Trophoblast cell (in vitro differentiated cells and primary cell): ENCODE measurements around the gene DONSON.

Experiments
- DNase-seq, 2 donors: peaks; one replicate each; pipeline ENCODE4 v3.0.0-alpha.2; 2016
- H2AFZ ChIP-seq: 2 replicates; pipeline ENCODE4 v1.6.1; 2013; ENCODE audit warnings: low read length, moderate library complexity, mild to moderate bottlenecking; ENCODE audit not compliant: insufficient read depth, poor library complexity
- H2AK5ac ChIP-seq: 2 replicates; pipeline ENCODE4 v1.6.1; 2013; ENCODE audit warnings: mild to moderate bottlenecking, low read length
- H2BK120ac ChIP-seq: 2 replicates; pipeline ENCODE4 v1.6.1; 2013; ENCODE audit warnings: low read length, mild to moderate bottlenecking, moderate library complexity; ENCODE audit not compliant: insufficient read depth, poor library complexity
- H2BK12ac ChIP-seq: 2 replicates; pipeline ENCODE4 v1.6.1; 2013; ENCODE audit warnings: mild to moderate bottlenecking, low read length, moderate library complexity
- H2BK5ac ChIP-seq: 2 replicates; pipeline ENCODE4 v1.6.1; 2013; ENCODE audit warnings: low read length, low read depth, moderate library complexity, mild to moderate bottlenecking; ENCODE audit not compliant: poor library complexity
- H3K14ac ChIP-seq: 2 replicates; pipeline ENCODE4 v1.6.1; 2013; ENCODE audit warnings: mild to moderate bottlenecking, low read length
- H3K18ac ChIP-seq: 2 replicates; pipeline ENCODE4 v1.6.1; 2013; ENCODE audit warnings: mild to moderate bottlenecking, low read length
- H3K23ac ChIP-seq: 2 replicates; pipeline ENCODE4 v1.6.1; 2013; ENCODE audit warnings: low read length
- H3K27ac ChIP-seq: 2 replicates; pipeline ENCODE4 v1.5.1; 2013; ENCODE audit warnings: low read depth, mild to moderate bottlenecking, inconsistent platforms, low read length, moderate library complexity
- H3K27me3 ChIP-seq: 2 replicates; pipeline ENCODE4 v1.6.1; 2013; ENCODE audit warnings: inconsistent platforms, mild to moderate bottlenecking, low read length, moderate library complexity; ENCODE audit not compliant: insufficient read depth
- H3K36me3 ChIP-seq, 2 experiments: 1 replicate in 1 of 2; 2 replicates in 1 of 2; pipeline ENCODE4 v1.6.1; 2013; ENCODE audit warnings: low read length in 2 of 2, mild to moderate bottlenecking in 2 of 2, moderate library complexity in 1 of 2; ENCODE audit not compliant: insufficient read depth in 2 of 2, control insufficient read depth in 1 of 2
- H3K4ac ChIP-seq: 2 replicates; pipeline ENCODE4 v1.6.1; 2013; ENCODE audit warnings: low read depth, mild to moderate bottlenecking, low read length, moderate library complexity
- H3K4me1 ChIP-seq, 2 experiments: 1 replicate in 1 of 2; 2 replicates in 1 of 2; pipeline ENCODE4 v1.6.1; 2013; ENCODE audit warnings: low read length in 2 of 2, mild to moderate bottlenecking in 2 of 2, moderate library complexity in 1 of 2; ENCODE audit not compliant: insufficient read depth in 2 of 2, control insufficient read depth in 1 of 2
- H3K4me2 ChIP-seq: 2 replicates; pipeline ENCODE4 v1.6.1; 2013; ENCODE audit warnings: inconsistent platforms, mild to moderate bottlenecking, low read length, moderate library complexity
- H3K4me3 ChIP-seq: 2 replicates; pipeline ENCODE4 v1.5.1; 2013; ENCODE audit warnings: mild to moderate bottlenecking, low read depth, low read length, inconsistent platforms
- H3K79me1 ChIP-seq: one replicate; pipeline ENCODE4 v1.6.1; 2013; ENCODE audit warnings: low read length
- H3K79me2 ChIP-seq: 2 replicates; pipeline ENCODE4 v1.6.1; 2013; ENCODE audit warnings: low read length, mild to moderate bottlenecking; ENCODE audit not compliant: control insufficient read depth, insufficient read depth, poor library complexity
- H3K9ac ChIP-seq: 2 replicates; pipeline ENCODE4 v1.6.1; 2013; ENCODE audit warnings: mild to moderate bottlenecking, low read length
- H3K9me3 ChIP-seq: 2 replicates; pipeline ENCODE4 v1.6.1; 2013; ENCODE audit warnings: low read depth, mild to moderate bottlenecking, control low read depth, inconsistent platforms, low read length; ENCODE audit not compliant: insufficient read depth
- H4K12ac ChIP-seq: 2 replicates; pipeline ENCODE4 v1.6.1; 2013; ENCODE audit warnings: low read depth, mild to moderate bottlenecking, low read length, moderate library complexity
- H4K8ac ChIP-seq: 2 replicates; pipeline ENCODE4 v1.6.1; 2013; ENCODE audit warnings: low read depth, mild to moderate bottlenecking, low read length, moderate library complexity
- H4K91ac ChIP-seq: one replicate; pipeline ENCODE4 v1.6.1; 2013; ENCODE audit warnings: low read depth, mild to moderate bottlenecking, low read length, moderate library complexity
- WGBS: extraction: QIAGEN DNeasy Blood & Tissue Kit; methylation state at CpG from one replicate; pipeline ENCODE4 v1.1.7; 2013; ENCODE audit warnings: missing lambda C conversion rate; ENCODE audit not compliant: insufficient read length, insufficient coverage; ENCODE audit errors: extremely low coverage; 5-methylcytosine and 5-hydroxymethylcytosine counted together

DONSON gene

DNA sequence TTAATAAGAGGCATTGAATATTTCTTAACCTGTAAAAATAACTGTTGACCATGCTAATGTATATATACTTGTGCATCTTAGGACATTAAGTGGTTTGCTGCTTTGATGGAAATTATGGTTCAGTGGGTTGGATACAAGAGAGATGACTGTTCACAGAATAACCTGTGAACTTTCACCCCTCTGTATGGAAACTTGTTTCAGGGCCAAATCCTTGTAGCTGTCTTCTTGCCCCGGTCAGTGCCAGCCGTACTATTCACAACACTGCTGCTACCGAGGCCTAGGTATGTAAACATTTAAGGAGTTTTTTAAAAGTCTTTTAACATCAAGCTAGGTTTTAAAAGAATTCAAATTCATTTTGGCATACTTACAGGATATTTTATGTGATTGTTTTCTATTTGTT is 16.1 kb downstream of the DONSON start:
- no CpG with 5 or more reads among the region's 3 CpGs for WGBS
- Histone ChIP-seq H3K14ac (no peak overlapping the region), H3K4ac (no peak overlapping the region), H3K36me3 (peaks cover 19 to 35% of the 10 kb centered on the region in 2 experiments), H3K4me1 (no peaks in the 10 kb centered on the region), H3K18ac (no peak overlapping the region), H3K9me3 (no peaks in the 10 kb centered on the region), H2BK12ac (no peak overlapping the region), H2BK120ac (no peak overlapping the region), H2AK5ac (no peak overlapping the region), H3K9ac (no peak overlapping the region), H2BK5ac (no peak overlapping the region), H4K12ac (no peak overlapping the region), H3K23ac (no peak overlapping the region), H4K8ac (no peak overlapping the region), H3K4me2 (no peak overlapping the region), H3K4me3 (no peak overlapping the region), H3K27me3 (no peaks in the 10 kb centered on the region), H4K91ac (no peak overlapping the region), H3K79me1 (no peaks in the 10 kb centered on the region), H3K79me2 (no peaks in the 10 kb centered on the region), H2AFZ (no peak overlapping the region), H3K27ac (no peak overlapping the region)
- no peak for DNase-seq

DNA sequence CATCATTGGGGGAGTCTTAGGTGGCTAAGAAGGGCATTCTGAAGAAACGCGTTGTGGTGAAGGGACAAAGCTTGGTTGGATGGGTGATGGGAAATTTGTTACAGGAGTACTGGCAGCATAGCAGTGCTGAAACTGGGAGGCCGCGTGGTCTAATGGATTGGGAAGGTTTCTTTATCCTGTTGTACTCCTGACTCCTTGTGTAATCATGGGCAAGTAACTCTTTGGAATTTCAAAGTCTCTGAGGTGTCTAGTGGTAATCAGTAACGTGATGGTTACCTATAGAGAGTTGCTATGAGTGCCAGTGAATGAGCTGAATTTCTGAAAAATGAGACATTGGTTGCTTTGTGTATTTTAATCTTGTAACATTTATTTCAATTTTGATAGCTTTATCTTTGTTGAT is 18.5 kb downstream of the DONSON start:
- WGBS, result no CpG with 5 or more reads among the region's 5 CpGs
- Histone ChIP-seq H4K8ac (no peak overlapping the region), H3K14ac (no peak overlapping the region), H3K79me1 (no peaks in the 10 kb centered on the region), H3K4me1 (no peaks in the 10 kb centered on the region), H3K27me3 (no peaks in the 10 kb centered on the region), H3K79me2 (no peaks in the 10 kb centered on the region), H2AFZ (no peak overlapping the region), H2BK12ac (no peak overlapping the region), H3K4me3 (no peak overlapping the region), H4K12ac (no peak overlapping the region), H3K9me3 (no peaks in the 10 kb centered on the region), H3K36me3 (peaks cover 17 to 28% of the 10 kb centered on the region in 2 experiments), H3K4me2 (no peak overlapping the region), H4K91ac (no peak overlapping the region), H3K18ac (peak overlapping the region; percentile 17), H2BK5ac (no peak overlapping the region), H2AK5ac (no peak overlapping the region), H3K27ac (no peak overlapping the region), H3K4ac (no peak overlapping the region), H3K9ac (no peak overlapping the region), H2BK120ac (no peak overlapping the region), H3K23ac (no peak overlapping the region)
- DNase-seq, result no peak

DNA sequence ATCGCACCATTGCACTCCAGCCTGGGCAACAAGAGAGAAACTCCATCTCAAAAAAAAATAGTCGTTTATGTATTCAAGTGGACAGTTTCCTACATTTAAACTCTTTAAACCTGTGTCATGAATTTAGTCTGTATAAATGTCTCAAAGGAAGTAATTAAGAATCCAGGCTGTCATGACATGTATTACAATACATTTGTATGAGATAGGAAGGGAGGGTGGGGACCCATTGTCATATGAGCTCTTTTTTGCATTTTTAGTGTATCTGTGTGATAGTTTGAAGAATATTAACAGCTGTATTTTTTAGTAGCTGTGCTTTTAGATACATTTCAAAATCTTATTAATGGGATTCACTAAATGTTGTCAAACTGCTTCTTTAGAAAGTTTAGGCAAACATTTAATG is 20.0 kb downstream of the DONSON start:
- WGBS, result no CpG with 5 or more reads among the region's 2 CpGs
- H4K12ac ChIP-seq, result no peak overlapping the region
- no peak overlapping the region for H2AFZ ChIP-seq
- peaks cover 18 to 25% of the 10 kb centered on the region in 2 experiments for H3K36me3 ChIP-seq
- no peak overlapping the region for H4K8ac ChIP-seq
- H3K18ac ChIP-seq, result no peak overlapping the region
- DNase-seq, result no peak
- H3K27ac ChIP-seq, result no peak overlapping the region
- no peak overlapping the region for H3K4ac ChIP-seq
- no peak overlapping the region for H2BK5ac ChIP-seq
- no peak overlapping the region for H3K14ac ChIP-seq
- H4K91ac ChIP-seq, result no peak overlapping the region
- H3K79me1 ChIP-seq, result no peaks in the 10 kb centered on the region
- H3K79me2 ChIP-seq, result no peaks in the 10 kb centered on the region
- no peak overlapping the region for H3K23ac ChIP-seq
- H3K9ac ChIP-seq, result no peak overlapping the region
- H3K27me3 ChIP-seq, result no peaks in the 10 kb centered on the region
- no peak overlapping the region for H2BK12ac ChIP-seq
- no peak overlapping the region for H2BK120ac ChIP-seq
- H2AK5ac ChIP-seq, result no peak overlapping the region
- no peak overlapping the region for H3K4me3 ChIP-seq
- no peaks in the 10 kb centered on the region for H3K4me1 ChIP-seq
- no peak overlapping the region for H3K4me2 ChIP-seq
- H3K9me3 ChIP-seq, result no peaks in the 10 kb centered on the region

DNA sequence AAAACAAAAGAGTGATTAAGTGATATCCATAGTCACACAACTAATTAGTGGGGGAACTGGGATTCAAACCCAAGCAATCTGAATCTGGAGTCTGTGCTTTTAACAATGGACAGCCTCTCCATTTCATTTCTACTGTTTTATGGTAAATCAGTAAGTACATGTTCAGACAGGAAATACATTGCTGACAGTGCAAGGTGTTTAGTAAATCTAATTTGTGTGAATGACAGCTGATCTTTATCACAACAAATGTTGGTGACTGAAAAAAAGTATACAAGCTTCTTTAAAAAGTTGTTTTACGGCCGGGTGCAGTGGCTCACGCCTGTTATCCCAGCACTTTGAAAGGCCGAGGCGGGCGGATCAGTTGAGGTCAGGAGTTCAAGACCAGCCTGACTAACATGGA is 20.6 kb downstream of the DONSON start:
- Histone ChIP-seq H3K9me3 (no peaks in the 10 kb centered on the region), H3K4me3 (no peak overlapping the region), H4K91ac (no peak overlapping the region), H2AFZ (no peak overlapping the region), H4K12ac (no peak overlapping the region), H3K27ac (no peak overlapping the region), H2BK120ac (no peak overlapping the region), H3K4ac (no peak overlapping the region), H4K8ac (no peak overlapping the region), H2BK12ac (no peak overlapping the region), H3K79me2 (no peaks in the 10 kb centered on the region), H3K27me3 (no peaks in the 10 kb centered on the region), H3K23ac (no peak overlapping the region), H3K79me1 (no peaks in the 10 kb centered on the region), H3K18ac (no peak overlapping the region), H3K4me1 (no peaks in the 10 kb centered on the region), H3K14ac (no peak overlapping the region), H2BK5ac (no peak overlapping the region), H3K9ac (no peak overlapping the region), H3K36me3 (peaks cover 18 to 25% of the 10 kb centered on the region in 2 experiments), H3K4me2 (no peak overlapping the region), H2AK5ac (no peak overlapping the region)
- no CpG with 5 or more reads among the region's 6 CpGs for WGBS
- no peak for DNase-seq
